Ovary (tissue), 3 donors: ENCODE results near the gene CCL5.

Experiments
- EP300 ChIP-seq: sonication (generic); formaldehyde crosslinking; IDR thresholded peaks from one replicate; pipeline ENCODE4 v1.6.1; 2017; ENCODE audit warnings: antibody characterized with exemption
- POLR2A ChIP-seq: fragments of 450-650 bp; IDR thresholded peaks from one replicate; pipeline ENCODE4 v1.6.1; 2017; ENCODE audit warnings: antibody characterized with exemption, mild to moderate bottlenecking, moderate library complexity
- TF ChIP-seq, protein P1 (sequence below), 3 donors: fragments of 450-650 bp in 2 of 3; fragments of 200-600 bp in 1 of 3; IDR thresholded peaks; one replicate each; pipeline versions ENCODE4 v1.5.1 to v1.8.0; 2016 to 2022; ENCODE audit warnings: antibody characterized with exemption in 3 of 3, mild to moderate bottlenecking in 1 of 3
- donor health status: DM: no; HTN: no; CAD: no.

DNA sequence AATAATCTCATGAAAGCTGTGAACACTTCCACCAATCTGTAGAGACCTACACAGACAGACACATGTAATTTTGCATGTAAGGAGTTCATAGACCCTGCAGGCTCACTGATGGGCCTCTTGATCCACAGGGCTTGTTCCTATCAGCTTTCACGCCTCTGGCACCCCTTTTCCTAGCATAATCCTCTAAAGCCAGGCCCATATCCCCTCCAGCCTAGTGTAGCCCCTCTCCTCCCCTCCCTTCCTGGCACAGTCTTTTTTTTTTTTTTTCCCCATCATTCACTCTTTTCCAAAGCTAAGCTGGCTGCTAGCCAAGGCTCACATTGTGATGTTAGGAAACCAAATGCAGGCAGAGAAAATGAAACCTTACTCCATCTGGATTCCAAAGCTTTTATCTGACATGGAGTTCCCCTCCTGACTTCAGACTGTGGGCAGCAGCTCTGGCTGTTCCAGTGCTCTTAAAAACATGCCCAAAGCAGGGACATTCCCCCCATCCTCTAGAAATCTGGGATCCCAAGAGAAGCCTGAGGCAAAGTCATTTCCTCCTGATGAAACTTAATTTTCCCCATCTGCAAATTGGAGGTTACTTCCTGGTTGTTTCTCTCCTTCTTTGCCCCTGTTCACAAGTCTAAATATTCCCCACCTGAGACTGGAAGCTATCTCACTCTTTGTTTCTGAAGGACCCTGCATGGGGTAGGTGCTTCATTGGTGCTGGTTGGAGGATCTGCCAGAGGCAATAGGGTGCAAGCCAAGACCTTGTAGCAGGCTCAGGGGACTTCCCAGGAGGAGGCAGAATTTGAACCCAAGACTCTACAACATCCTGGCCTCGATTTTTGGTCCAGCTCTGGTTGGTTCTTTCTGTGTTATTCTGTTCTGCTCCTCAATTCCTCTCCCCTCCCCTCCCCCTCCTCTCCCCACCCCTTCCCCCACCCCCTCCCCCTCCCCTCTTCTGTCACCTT is 9.9 kb upstream of the CCL5 start:
- TF ChIP-seq, protein P1, sequence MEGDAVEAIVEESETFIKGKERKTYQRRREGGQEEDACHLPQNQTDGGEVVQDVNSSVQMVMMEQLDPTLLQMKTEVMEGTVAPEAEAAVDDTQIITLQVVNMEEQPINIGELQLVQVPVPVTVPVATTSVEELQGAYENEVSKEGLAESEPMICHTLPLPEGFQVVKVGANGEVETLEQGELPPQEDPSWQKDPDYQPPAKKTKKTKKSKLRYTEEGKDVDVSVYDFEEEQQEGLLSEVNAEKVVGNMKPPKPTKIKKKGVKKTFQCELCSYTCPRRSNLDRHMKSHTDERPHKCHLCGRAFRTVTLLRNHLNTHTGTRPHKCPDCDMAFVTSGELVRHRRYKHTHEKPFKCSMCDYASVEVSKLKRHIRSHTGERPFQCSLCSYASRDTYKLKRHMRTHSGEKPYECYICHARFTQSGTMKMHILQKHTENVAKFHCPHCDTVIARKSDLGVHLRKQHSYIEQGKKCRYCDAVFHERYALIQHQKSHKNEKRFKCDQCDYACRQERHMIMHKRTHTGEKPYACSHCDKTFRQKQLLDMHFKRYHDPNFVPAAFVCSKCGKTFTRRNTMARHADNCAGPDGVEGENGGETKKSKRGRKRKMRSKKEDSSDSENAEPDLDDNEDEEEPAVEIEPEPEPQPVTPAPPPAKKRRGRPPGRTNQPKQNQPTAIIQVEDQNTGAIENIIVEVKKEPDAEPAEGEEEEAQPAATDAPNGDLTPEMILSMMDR (IDR thresholded peaks at IDR 0.05) = no peak
- no peak for TF ChIP-seq POLR2A
- TF ChIP-seq EP300 = no peak
